Ramos (cell line): ENCODE results near the gene KCNK2.

Source experiments
- in situ Hi-C: fragments of 300-500 bp; cut with MboI; formaldehyde crosslinking; loops from one replicate; pipeline ENCODE4 v1.14.3; 2022; ENCODE audit warnings: low sequenced_read_pairs; ENCODE audit not compliant: unreplicated experiment

Gene KCNK2, protein sequence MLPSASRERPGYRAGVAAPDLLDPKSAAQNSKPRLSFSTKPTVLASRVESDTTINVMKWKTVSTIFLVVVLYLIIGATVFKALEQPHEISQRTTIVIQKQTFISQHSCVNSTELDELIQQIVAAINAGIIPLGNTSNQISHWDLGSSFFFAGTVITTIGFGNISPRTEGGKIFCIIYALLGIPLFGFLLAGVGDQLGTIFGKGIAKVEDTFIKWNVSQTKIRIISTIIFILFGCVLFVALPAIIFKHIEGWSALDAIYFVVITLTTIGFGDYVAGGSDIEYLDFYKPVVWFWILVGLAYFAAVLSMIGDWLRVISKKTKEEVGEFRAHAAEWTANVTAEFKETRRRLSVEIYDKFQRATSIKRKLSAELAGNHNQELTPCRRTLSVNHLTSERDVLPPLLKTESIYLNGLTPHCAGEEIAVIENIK

DNA sequence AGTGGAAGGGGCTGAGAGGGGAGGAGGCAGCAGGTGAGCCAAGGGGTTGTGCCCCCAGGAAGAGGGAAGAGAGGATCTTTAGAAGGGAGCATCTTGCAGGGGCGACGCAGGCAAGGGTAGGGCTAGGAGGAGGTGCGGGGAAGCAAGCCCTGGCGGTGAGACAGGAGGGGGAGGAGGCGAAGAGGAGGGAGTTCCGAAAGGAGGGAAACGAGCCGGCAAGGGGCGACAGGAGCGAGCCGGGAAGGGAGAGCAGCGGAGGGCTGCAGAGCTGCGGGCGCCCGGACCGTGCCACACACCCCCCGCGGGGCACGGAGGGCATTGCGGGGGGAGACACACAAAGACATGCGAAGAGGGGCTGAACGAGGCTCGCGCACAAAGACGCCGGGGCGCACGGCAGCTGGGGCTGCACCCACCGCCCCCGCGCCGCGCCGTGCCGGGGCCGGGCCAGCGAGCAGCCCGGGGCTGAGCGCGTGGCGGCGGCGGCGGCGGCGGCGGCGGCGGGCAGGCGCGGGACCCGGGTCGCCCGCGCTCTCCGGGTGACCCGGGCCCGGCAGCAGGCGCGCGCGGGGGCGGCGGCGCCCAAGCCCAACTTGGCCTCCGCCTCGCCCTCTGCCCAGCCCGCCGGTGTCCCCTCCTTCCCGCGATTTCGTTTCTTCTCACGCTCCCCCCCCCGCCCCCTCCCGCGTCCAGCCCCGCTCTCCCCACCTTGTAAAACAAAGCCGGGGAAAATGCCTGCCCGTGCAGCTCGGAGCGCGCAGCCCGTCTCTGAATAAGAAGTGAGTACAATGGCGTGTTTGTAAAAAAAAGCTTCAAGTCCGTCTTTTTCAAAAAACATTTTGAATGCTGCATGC is at the start of gene KCNK2:
Gene KCNK2, plus strand, starts transcription at position 206 of the 851 bp plus-strand sequence. CDS start 649 bp downstream, outside the sequence.
- in situ Hi-C loops = no loop called here

DNA sequence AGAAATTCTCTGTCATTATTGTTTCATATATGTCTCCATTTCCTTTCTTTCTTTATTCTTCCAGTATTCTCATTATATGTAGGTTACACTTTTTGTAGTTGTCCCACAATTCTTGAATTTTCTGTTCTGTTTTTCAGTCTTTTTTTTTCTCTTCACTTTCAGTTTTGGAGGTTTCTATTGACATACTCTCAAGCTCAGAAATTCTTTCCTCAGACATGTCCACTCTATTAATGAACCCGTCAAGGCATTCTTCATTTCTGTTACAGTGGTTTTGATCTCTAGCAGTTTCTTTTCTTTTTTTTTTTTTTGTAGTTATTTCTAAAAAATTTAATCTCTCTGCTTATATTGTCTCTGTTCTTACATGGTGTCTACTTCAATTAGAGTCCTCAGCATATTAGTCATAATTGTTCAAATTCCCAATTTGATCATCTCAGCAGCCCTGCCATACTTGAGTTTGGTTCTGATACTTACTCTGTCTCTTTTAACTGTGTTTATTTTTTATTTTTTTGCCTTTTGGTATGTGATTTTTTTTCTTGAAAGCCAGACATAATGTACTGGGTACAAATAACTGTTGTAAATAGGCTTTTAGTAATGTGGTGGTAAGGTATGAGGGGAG is 49.5 kb upstream of the KCNK2 start:
- in situ Hi-C loops = no loop called here

DNA sequence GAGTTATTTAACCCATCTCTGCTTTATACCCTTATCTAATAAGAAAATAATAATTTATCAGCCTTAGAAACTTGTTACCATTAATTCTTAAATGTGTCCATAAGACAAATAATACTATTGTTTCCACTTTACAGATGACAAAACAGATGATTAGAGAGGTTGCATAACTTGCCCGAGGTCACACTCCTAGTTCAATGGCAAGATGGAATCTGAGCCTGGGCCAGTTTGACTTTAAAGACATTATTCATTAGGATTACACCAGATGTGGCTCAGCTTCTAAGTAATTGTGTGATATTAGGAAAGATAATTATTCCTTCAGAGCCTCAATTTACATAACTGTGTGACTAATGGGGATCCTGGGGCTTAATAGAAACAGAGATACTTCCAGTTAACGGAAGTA is 42.3 kb upstream of the KCNK2 start:
- in situ Hi-C loops = no loop called here

DNA sequence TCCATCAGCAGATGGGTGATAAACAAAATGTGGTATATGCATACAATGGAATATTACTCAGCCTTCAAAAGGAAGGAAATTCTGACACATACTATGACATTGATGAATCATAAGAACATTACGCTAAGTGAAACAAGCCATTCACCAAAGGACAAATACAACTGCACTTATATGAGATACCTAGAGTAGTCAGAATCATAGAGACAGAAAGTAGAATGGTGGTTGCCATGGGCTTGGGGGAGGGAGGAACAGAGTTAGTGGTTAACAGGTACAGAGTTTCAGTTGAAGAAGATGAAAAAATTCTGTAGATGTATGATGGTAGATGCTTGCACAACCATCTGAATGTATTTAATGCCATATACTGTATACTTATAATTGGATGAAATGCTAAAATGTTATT is 39.1 kb upstream of the KCNK2 start:
- in situ Hi-C loops = no loop called here

DNA sequence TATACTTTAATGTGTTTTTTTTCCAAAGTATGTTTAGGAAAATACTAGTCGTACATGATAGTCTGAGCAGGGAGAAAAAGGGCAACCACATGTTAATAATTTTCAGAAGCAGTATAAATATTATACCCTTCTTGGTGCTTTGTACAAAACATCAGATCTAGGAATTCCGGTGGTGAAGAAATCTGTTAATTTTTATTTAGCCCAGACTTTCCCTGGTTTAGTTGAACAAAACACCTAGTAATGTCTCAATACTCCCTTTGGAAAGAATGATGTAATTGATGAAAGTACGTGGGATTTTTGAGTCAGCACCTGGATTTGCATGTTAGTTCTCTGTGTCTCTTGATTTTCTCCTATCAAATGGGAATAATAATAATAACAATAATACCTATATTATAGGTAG is 38.4 kb upstream of the KCNK2 start:
- in situ Hi-C loops = no loop called here

DNA sequence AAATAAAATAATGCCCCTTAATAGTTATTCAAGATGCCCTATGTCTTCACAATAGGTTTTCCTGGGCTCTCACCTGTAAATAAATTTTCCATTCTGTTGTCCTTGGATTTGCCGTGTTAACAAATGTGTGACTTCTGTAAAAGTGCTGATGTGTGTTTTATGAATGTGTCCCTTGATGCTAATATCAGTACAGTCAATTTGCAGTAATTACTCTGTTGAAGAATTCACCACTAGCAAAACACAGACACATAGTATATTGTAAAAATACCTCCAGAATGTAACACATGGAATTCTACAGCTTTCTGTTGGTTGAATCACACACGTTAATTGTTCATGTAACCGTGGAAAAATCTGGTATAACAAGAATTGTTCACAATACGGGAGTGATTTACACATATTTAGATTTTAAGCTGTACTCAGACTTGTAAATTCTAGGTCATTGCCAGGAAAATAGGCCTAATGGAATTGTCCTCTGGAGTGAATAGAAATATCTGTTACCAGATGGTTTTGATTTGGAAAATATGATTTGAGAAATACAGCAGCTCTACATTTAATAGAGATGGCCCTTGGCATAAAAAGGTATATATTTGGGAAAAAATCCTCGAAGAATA is 36.7 kb upstream of the KCNK2 start:
- in situ Hi-C loops = no loop called here

DNA sequence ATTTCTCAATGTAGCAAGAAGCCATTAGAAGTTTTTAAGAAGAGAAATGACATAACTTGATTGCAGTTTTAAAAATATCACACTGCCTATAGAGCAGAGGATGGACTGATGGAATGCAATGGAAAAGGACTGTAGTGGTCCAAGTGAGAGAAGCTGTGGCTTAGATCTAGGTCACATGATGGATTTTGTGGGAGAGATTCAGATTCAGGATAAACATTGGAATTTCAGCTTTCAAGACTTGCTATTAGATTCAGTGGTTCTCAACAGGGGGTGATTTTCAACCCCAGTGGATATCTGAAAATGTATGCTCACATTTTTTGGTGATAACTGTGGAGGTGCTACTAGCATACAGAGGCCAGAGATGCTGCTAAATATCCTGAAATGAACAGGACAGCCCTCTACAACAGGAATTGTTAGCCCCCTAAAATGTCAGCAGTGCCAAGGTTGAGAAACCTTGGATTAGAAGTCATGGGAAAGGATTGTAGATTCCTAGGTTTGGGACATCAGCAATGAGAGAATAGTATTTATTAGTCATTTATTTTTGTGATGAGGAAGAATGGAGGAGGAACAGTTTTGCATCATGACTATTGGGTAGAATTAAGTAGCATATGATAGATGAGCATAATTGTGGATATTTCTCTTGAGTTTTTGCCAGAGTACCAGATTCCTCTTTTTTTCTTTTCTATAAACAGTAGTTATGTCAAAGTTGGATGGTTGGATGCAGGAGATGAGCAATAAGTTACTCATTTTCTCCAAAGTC is 30.1 kb upstream of the KCNK2 start:
- in situ Hi-C loops = no loop called here

DNA sequence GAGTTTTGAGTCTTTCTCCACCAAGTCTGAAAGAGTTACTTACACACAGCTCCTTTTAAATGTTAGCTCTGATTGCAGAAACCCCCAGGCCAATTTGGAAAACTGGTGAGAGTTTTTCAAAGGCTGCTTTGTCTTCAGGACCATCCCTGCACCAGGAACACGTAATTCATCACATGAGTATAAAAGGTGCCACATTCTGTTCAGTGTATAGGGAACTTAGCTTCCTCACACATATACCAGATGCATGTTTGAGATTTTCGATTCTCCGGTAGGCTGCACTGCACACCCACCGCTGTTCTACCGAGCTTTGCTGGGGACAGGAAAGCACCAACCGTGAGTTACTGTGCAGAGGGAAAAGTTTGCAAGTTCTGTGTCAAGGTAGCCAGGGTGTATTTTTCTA is 28.3 kb upstream of the KCNK2 start:
- in situ Hi-C loops = no loop called here

DNA sequence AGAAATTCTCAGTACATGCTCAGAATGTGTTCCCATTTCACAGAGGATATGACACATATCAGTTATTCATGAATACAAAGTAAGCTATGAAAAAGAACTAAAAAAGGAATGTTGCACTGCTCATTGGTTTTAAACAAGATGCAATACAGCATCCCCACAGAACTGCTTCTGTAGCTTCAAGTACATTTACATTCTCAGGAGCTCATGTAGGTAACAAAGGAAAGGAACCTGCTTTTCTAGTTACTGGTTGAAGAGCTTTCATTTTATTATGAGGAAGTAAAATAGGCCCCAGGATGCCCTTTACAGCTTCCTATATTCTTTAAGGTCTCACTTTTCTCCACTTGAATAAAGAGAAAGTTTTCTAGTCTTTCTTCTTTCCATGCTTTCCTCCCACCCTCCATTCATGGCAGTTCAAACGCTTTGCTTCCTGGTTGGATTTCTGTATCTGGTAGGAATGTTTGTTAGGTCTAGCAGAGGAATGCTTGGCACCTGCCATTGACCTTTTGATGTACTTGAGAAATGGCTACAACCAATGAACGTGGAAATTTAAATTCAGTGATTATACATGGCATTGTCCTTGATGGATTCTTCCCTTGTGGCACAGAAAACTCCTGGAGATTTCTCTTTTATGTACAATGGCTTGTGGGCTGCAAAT is 27.1 kb upstream of the KCNK2 start:
- in situ Hi-C loops = no loop called here

DNA sequence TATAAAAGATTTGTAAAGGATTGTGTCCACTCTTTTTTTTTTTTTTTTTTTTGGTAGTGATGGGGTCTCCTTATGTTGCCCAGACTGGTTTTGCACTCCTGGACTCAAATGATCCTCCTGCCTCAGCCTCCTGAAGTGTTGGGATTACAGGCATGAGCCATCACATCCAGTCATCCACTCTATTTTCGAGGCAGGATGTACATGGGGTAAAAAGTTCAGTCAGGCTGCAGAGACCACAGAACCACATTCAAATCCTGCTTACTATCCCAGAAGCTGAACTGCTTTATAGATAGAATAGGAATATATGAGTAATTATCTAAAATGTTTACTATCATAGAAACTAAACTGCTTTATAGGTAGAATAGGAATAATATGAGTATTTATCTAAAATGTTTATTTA is 26.0 kb upstream of the KCNK2 start:
- in situ Hi-C loops = no loop called here

DNA sequence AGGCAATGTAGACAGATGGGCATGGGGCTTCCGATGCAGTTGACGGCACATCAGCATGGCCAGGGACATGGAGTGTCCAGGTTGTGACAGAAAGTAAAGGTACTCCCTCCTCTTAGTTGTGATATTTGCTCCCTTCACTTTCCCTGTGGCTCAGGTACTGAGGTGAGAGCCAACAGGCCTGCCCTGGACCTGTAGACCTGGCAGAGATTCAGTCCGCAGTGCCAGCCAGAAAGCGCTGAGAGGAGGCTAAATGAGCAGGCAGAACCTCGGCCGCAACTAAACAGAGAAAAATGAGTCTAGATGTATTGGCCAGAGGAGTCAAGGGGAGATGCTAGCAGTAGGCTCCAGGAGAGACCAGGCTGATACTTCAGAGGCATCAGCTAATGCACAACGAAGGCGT is 22.6 kb upstream of the KCNK2 start:
- in situ Hi-C loops = no loop called here

DNA sequence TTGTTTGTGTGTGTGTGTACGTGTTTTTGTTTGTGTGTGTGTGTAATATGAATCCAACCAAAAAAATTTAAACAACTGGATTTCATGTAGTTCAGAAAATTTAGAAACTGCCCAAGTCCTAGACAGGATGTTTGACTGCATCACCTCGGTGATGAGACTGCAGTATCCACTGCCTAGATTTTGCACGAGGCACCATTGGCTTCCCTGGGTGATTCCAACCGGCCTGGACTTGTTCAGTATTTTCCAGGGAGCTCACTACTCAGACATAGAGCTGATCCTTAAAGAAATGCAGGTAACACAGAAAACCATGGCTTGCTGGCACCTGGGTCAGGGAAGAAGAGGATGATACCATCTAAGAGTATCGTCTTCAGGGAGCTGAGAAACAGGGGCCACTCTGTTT is 18.2 kb upstream of the KCNK2 start:
- in situ Hi-C loops = no loop called here

DNA sequence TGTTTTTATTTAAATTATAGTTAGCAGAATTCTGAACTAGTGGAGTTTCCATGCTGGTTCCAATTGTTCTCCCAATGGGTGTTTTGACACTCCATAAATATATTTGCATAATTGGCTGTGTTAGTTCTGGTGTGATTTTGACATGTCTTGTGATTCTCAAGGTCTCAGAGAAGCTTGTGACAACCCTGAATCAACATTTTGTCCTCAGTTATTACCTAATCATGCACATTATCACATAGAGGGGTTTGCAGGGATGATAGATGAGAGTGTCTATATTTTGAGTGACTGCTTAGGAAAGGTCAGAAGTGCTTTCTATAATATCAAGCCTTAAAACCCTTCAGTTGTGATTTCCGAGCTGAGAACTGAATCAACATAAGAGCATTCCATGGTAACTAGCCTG is 11.5 kb upstream of the KCNK2 start:
- in situ Hi-C loops = no loop called here

DNA sequence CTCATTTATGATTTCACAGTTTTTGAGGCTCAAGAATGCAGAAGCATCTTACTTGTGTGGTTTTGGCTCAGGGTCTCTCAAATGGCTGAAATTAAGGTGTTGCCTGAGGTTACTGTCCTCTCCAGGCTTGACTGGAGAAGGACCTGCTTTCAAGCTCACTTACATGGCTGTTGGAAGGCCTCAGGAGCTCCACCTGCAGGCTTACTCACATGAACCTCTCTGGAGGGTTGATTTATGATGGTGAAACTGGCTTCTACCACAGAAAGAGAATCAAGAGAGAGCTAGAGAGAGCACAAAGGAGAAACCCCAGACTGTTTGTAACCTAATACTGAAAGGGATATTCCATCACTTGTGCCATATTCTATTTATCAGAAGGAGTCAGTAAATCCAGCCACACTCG is 6.2 kb upstream of the KCNK2 start:
- in situ Hi-C loops = no loop called here

DNA sequence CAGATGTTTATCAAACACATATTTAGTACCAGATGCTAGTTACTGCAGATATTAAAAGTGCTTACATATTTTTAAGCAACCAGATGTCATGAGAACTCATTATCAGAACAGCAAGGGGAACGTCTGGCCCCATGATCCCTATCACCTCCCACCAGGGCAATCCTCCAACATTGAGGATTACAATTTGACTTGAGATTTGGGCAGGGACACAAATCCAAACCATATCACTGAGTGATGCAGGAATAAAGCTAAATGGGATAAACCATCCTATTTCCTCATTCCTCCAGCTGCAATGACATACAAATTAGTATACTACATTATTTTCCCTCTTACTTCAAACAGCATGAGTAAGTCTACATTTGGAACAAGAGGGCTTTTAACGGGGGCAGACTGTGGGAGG is 3.1 kb upstream of the KCNK2 start:
- in situ Hi-C loops = no loop called here

DNA sequence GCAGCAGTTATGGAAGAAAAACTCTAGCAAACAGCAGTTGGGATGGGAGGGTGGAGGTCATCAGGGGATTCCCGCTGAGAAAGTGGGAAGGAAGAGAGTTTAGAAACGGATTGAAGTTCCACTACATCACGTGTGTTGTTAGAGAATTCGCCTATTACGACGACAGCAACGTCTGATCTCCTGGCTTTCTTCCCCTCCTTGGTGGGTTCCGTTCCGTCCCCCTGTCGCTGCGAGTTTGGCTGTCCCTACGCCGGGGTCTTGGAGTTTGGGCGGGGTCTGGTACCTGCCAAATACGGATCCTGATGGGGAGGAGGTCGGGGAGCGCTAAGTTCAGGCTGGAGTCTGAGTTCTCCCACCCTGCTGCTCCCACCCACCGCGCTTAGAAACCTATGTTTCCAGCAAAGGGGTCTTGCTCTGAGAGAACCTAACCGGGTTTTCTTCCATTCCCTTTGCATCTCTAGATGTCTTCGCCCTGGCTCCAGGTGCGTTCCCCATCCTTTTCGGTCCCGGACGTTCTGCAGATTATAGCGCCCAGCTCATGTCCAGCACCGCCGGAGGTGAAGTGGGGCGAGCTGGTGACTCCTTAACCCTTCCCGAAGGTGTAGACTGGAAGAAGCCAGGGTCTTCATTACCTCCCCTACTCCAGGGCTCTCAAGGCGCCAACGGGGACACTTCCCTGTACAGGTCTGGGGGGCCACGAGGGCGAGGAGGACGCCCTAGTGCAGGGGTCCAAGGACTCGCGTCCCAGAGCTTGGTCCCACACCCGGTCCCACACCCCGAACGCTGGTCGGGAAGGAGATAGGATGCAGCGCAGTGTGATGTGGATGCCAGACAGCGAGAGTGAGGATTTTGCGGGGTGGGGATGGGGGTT is 641 bp upstream of the KCNK2 start:
- in situ Hi-C loops = no loop called here

DNA sequence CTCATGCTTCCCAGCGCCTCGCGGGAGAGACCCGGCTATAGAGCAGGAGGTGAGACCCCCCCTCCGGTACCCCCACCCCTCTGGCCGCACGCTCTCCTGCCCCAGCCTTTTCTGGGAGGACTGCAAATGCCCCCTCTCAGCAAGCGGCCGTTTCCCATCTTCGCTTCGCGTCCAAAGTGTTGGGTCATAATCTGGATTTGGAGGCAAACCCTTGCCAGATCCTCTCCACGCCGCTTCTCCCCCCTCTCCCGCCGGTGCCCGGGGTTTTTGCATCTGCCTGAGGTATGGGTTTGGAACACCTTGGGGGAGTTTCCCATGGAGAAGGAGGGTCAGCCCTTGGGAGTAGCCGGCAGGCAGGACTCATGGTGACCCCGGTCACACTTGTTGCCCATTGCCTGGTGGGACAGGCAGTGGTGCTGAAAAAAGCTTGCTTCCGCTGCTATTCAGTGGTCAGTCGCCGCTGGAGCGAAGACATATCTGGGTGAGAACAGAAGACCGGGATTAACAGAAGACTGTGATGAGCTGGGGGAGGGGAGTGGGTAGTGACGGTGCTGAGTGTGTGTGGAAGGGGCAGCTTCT is 935 bp downstream of the KCNK2 start:
- in situ Hi-C loops = no loop called here

DNA sequence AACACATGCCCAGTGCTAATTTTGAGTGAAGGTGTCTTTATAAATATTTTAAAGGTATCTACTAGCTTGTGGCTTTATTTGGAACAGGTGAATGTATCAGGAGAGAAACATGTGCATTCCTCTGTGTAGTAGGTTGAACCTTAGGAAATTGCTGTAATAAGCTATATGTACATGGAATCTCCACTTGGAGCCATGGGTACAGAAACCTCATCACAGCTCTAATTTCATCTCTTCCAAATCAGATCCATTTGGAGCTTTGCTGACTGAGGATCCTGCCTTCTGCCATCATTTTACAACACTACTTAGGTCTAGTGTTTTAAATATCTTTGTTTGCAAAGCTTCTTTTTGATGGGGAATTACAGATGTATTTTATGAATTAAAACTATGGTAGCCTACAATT is 2.1 kb downstream of the KCNK2 start:
- in situ Hi-C loops = no loop called here
